ENCODE measurements around the gene GPR37L1. TPM values are rescaled to one million over a fixed set of nuclear protein-coding genes. Genes with fewer than 3 reads are reported as not detected.

Gene GPR37L1
- total and polyA plus RNA-seq, 2 of the 4 experiments (the other 2 are of a cell fraction) = 0.02 TPM; not detected in 1

DNA sequence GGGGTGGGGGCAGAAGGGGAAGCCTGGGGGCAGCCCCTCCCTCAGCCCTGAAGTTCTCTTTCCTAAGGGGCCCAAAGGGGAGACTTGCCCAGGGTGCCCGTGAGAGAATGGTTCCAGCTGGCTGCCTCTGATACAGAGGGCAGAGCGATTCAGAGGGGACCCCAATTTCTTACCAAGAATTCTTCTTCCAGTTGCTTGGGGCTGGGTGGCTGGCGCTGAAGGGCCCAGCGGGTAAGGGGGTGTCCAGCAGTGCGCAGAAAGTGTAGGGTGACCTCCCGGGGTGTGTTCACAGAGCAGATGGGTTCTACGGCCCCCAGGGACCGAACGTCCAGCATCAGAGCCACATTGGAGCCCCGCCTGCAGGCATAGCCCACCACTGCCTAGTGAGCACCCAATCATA is 35.2 kb downstream of the GPR37L1 start:
- Histone ChIP-seq H3K9me3 (ENCODE audit: control insufficient read depth, insufficient read depth, low read length) (no peaks in the 10 kb centered on the region), H3K4ac (ENCODE audit: low read depth, low read length) (no peak overlapping the region), H2AK5ac (ENCODE audit: low read depth, low read length) (no peak overlapping the region), H3K27me3 (ENCODE audit: control insufficient read depth, insufficient read depth, low read length) (peaks cover 24% of the 10 kb centered on the region), H2BK15ac (ENCODE audit: low read depth, low read length) (no peak overlapping the region), H3K9me1 (ENCODE audit: insufficient read depth, low read length) (no peaks in the 10 kb centered on the region), H4K8ac (ENCODE audit: low read depth in 2 of 2, low read length in 2 of 2) (no peak overlapping the region), H2BK5ac (ENCODE audit: low read depth, low read length, poor library complexity, severe bottlenecking) (no peak overlapping the region), H4K91ac (ENCODE audit: insufficient read depth, low read depth, low read length) (no peak overlapping the region), H2AK9ac (replicated peaks; ENCODE audit: low read depth, low read length, poor library complexity) (no peak overlapping the region), H3K4me2 (ENCODE audit: low read depth, low read length) (no peak overlapping the region), H4K5ac (ENCODE audit: low read depth, low read length) (no peak overlapping the region), H3K9ac (ENCODE audit: low read depth, low read length) (no peak overlapping the region), H2BK20ac (ENCODE audit: low read depth, low read length) (no peak overlapping the region), H3K79me1 (ENCODE audit: low read depth in 1 of 2, low read length in 2 of 2) (no peaks in the 10 kb centered on the region), H3K27ac (ENCODE audit: insufficient read depth, low read length) (no peak overlapping the region), H2BK120ac (ENCODE audit: low read depth, low read length) (no peak overlapping the region), H3K14ac (replicated peaks; ENCODE audit: low read depth, low read length) (no peak overlapping the region), H3K56ac (ENCODE audit: extremely low read depth, insufficient read depth, low read length) (no peak overlapping the region), H2AFZ (replicated peaks; ENCODE audit: low read length, poor library complexity) (no peak overlapping the region), H4K20me1 (ENCODE audit: insufficient read depth, low read length) (no peaks in the 10 kb centered on the region), H3K18ac (ENCODE audit: low read depth, low read length) (no peak overlapping the region), H3K36me3 (ENCODE audit: control insufficient read depth, insufficient read depth, low read length) (no peaks in the 10 kb centered on the region), H3K4me1 (ENCODE audit: control insufficient read depth, insufficient read depth, low read length) (no peaks in the 10 kb centered on the region), H3K4me3 (ENCODE audit: insufficient read depth, low read depth, low read length) (no peak overlapping the region), H3K23ac (ENCODE audit: low read depth, low read length) (no peak overlapping the region)
- TF ChIP-seq, protein P1, sequence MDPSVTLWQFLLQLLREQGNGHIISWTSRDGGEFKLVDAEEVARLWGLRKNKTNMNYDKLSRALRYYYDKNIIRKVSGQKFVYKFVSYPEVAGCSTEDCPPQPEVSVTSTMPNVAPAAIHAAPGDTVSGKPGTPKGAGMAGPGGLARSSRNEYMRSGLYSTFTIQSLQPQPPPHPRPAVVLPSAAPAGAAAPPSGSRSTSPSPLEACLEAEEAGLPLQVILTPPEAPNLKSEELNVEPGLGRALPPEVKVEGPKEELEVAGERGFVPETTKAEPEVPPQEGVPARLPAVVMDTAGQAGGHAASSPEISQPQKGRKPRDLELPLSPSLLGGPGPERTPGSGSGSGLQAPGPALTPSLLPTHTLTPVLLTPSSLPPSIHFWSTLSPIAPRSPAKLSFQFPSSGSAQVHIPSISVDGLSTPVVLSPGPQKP (IDR thresholded peaks at IDR 0.05; ENCODE audit: borderline replicate concordance, low read depth, low read length) = no peak
- TF ChIP-seq CHD1 (IDR thresholded peaks at IDR 0.05; ENCODE audit: low read depth, low read length) (no peak), BHLHE40 (IDR thresholded peaks at IDR 0.05; ENCODE audit: low read depth, low read length) (no peak), USF2 (IDR thresholded peaks at IDR 0.05; ENCODE audit: low read depth, low read length) (no peak), POLR2A (IDR thresholded peaks at IDR 0.05; ENCODE audit: low read depth, low read length) (no peak), MAFK (IDR thresholded peaks at IDR 0.05; ENCODE audit: low read depth, low read length) (no peak), RFX5 (IDR thresholded peaks at IDR 0.05; ENCODE audit: low read depth, low read length) (no peak), MAZ (IDR thresholded peaks at IDR 0.05; ENCODE audit: borderline replicate concordance, low read depth, low read length) (no peak), MXI1 (IDR thresholded peaks at IDR 0.05; ENCODE audit: borderline replicate concordance, low read depth, low read length) (no peak), RCOR1 (IDR thresholded peaks at IDR 0.05; ENCODE audit: insufficient replicate concordance, low read length) (no peak)
- TF ChIP-seq, protein P2, sequence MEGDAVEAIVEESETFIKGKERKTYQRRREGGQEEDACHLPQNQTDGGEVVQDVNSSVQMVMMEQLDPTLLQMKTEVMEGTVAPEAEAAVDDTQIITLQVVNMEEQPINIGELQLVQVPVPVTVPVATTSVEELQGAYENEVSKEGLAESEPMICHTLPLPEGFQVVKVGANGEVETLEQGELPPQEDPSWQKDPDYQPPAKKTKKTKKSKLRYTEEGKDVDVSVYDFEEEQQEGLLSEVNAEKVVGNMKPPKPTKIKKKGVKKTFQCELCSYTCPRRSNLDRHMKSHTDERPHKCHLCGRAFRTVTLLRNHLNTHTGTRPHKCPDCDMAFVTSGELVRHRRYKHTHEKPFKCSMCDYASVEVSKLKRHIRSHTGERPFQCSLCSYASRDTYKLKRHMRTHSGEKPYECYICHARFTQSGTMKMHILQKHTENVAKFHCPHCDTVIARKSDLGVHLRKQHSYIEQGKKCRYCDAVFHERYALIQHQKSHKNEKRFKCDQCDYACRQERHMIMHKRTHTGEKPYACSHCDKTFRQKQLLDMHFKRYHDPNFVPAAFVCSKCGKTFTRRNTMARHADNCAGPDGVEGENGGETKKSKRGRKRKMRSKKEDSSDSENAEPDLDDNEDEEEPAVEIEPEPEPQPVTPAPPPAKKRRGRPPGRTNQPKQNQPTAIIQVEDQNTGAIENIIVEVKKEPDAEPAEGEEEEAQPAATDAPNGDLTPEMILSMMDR (conservative IDR thresholded peaks at IDR 0.05; ENCODE audit: low read depth, low read length) = no peak
- intact Hi-C loops (cut with micrococcal nuclease) = no loop called here
- CTCF ChIA-PET = no interaction called here
- no peak for ATAC-seq (ENCODE audit: low read depth)
- no peak for DNase-seq
- WGBS, 2 experiments (ENCODE audit: extremely low coverage in 2 of 2, insufficient read length in 1 of 2) = no CpG with 5 or more reads among the region's 10 CpGs
- POLR2A ChIA-PET (ENCODE audit: unreplicated experiment) = no interaction called here
- dilution Hi-C loops (cut with HindIII; ENCODE audit: low sequenced_read_pairs, unreplicated experiment) = no loop called here
- in situ Hi-C loops (cut with MboI; ENCODE audit: low sequenced_read_pairs) = no loop called here
- BruUV-seq (replicated peaks) = no TSS peak

Measured in IMR-90 (cell line).